HG02840 (cell line): Measurements from ENCODE around the gene OGA.

Experiments used
- ATAC-seq: cut with Tn5 transposase; IDR thresholded peaks from one replicate; pipeline ENCODE4 v1.9.1; 2021; ENCODE audit warnings: mild to moderate bottlenecking, moderate library complexity, moderate number of reproducible peaks; ENCODE audit not compliant: unreplicated experiment, low FRiP score

Gene OGA

GRCh38 chr10:101766306-101766705 lies 51.9 kb downstream of the OGA start:
- no peak for ATAC-seq

- ATAC-seq, result no peak
Measured at GRCh38 chr10:101763141-101763846, 55.0 kb downstream of the OGA start.

- no peak for ATAC-seq
Measured at GRCh38 chr10:101762736-101763135, 55.5 kb downstream of the OGA start.

- ATAC-seq, result no peak
Measured at GRCh38 chr10:101761226-101761625, 57.0 kb downstream of the OGA start.

- ATAC-seq, result no peak
Measured at GRCh38 chr10:101760510-101760909, 57.7 kb downstream of the OGA start.

GRCh38 chr10:101759309-101760247 lies 58.7 kb downstream of the OGA start:
- no peak for ATAC-seq

GRCh38 chr10:101758858-101759257 lies 59.4 kb downstream of the OGA start:
- no peak for ATAC-seq

GRCh38 chr10:101752241-101752640 lies 66.0 kb downstream of the OGA start:
- no peak for ATAC-seq

- ATAC-seq, result no peak
Measured at GRCh38 chr10:101749047-101750016, 68.9 kb downstream of the OGA start.

GRCh38 chr10:101748496-101748895 lies 69.7 kb downstream of the OGA start:
- ATAC-seq, result no peak

GRCh38 chr10:101745074-101745696 lies 73.1 kb downstream of the OGA start:
- no peak for ATAC-seq

GRCh38 chr10:101744267-101744666 lies 74.0 kb downstream of the OGA start:
- no peak for ATAC-seq

- ATAC-seq, result no peak
Measured at GRCh38 chr10:101741938-101742337, 76.3 kb downstream of the OGA start.

GRCh38 chr10:101736666-101737065 lies 81.6 kb downstream of the OGA start:
- no peak for ATAC-seq
